ENCODE measurements around the gene NEGR1. TPM values are rescaled to one million over a fixed set of nuclear protein-coding genes. Genes with fewer than 3 reads are reported as not detected.

The NEGR1 gene
- total and polyA plus RNA-seq, 7 donors, result 1.3 to 10.2 (median 2.2) TPM

DNA sequence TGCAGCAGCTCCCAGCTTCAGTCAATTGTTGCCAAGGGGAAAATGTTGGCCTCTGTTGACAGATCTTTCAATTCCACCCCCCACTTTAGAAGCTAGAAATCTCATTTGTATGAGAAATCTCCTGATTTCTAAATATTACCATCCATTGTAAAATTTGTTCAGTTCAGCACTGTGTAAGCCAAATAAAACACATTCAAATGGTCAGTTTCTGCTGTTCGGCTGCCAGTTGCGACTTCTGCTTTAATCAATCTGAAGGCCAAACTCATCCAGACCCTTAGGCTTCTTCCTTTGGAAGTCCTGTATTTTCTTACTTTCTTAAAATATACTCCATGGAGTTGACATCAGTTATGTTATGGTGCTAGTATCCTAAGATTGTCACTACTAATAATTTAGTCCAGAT, 920.3 kb downstream of the NEGR1 start:
- 82 to 85% (median 84%) methylated on average over 2 of the region's 2 CpGs for WGBS, 3 donors
- no peaks in the 10 kb centered on the region for H3K36me3 ChIP-seq (ENCODE audit: insufficient read depth in 1 of 2, low read depth in 1 of 2)
- no peak overlapping the region for H3K27ac ChIP-seq
- H3K4me3 ChIP-seq, result no peak overlapping the region
- intact Hi-C loops (cut with DNase I), result no loop called here
- ATAC-seq (no peak), DNase-seq (no peak)
- no peaks in the 10 kb centered on the region for H3K27me3 ChIP-seq (ENCODE audit: insufficient read depth in 3 of 3, low read length in 2 of 3)
- no peaks in the 10 kb centered on the region for H3K9me3 ChIP-seq
- TF ChIP-seq, protein P1, sequence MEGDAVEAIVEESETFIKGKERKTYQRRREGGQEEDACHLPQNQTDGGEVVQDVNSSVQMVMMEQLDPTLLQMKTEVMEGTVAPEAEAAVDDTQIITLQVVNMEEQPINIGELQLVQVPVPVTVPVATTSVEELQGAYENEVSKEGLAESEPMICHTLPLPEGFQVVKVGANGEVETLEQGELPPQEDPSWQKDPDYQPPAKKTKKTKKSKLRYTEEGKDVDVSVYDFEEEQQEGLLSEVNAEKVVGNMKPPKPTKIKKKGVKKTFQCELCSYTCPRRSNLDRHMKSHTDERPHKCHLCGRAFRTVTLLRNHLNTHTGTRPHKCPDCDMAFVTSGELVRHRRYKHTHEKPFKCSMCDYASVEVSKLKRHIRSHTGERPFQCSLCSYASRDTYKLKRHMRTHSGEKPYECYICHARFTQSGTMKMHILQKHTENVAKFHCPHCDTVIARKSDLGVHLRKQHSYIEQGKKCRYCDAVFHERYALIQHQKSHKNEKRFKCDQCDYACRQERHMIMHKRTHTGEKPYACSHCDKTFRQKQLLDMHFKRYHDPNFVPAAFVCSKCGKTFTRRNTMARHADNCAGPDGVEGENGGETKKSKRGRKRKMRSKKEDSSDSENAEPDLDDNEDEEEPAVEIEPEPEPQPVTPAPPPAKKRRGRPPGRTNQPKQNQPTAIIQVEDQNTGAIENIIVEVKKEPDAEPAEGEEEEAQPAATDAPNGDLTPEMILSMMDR (IDR thresholded peaks at IDR 0.05), result no peak
- no peaks in the 10 kb centered on the region for H3K4me1 ChIP-seq

DNA sequence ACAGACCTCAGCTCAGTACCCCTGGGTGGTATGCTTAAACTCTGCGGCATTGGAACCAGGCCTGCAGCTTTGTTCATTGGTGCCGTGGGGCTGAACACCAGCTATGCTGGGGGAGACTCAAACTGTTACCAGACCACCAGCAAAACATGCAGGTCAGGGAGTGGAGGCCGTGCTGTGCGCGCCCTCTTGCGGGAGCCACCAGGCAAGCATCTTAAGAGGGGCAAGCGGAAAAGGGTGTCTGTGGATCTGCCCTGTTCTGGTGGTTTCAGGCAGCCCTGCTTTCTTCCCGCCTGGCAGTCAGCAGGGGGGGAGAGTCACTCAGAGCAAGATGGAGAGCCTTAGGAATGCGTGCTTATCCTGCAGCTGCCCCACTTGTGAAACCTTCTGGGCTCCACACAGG, 924.6 kb downstream of the NEGR1 start:
- H3K27ac ChIP-seq, result no peak overlapping the region
- 76 to 86% (median 78%) methylated on average over 9 of the region's 9 CpGs for WGBS, 3 donors
- intact Hi-C loops (cut with DNase I), result no loop called here
- TF ChIP-seq, protein P1 (IDR thresholded peaks at IDR 0.05), result no peak
- DNase-seq, result no peak
- no peak for ATAC-seq
- H3K4me3 ChIP-seq, result no peak overlapping the region
- H3K27me3 ChIP-seq (ENCODE audit: insufficient read depth in 3 of 3, low read length in 2 of 3), result no peaks in the 10 kb centered on the region
- no peaks in the 10 kb centered on the region for H3K4me1 ChIP-seq
- no peaks in the 10 kb centered on the region for H3K36me3 ChIP-seq (ENCODE audit: insufficient read depth in 1 of 2, low read depth in 1 of 2)
- H3K9me3 ChIP-seq, result no peaks in the 10 kb centered on the region

DNA sequence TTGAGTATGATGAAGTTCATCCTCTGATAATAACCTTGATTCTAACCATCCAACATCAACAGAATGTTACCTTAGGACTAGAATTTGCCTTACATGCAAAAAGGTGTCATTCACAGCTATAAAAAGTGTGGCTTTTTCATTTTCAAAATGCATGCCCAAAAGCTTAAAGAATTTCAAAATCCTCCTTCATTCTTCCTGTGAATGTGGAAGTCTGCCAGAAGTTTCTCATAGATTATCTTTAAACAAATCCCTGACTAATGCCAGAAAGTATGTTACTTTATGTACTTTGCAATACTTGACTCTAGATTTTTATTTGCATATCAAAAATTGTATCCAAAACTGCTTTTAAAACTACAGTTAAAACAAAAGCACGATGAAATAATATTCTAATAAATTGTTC, 930.9 kb downstream of the NEGR1 start:
- no peak overlapping the region for H3K27ac ChIP-seq
- TF ChIP-seq, protein P1 (IDR thresholded peaks at IDR 0.05), result no peak
- DNase-seq (no peak), ATAC-seq (no peak)
- no peaks in the 10 kb centered on the region for H3K27me3 ChIP-seq (ENCODE audit: insufficient read depth in 3 of 3, low read length in 2 of 3)
- H3K4me3 ChIP-seq, result no peak overlapping the region
- no peaks in the 10 kb centered on the region for H3K9me3 ChIP-seq
- intact Hi-C loops (cut with DNase I), result no loop called here
- H3K4me1 ChIP-seq, result no peaks in the 10 kb centered on the region
- 73 to 88% (median 80%) methylated on average over 1 of the region's 1 CpG for WGBS, 3 donors
- H3K36me3 ChIP-seq (ENCODE audit: insufficient read depth in 1 of 2, low read depth in 1 of 2), result no peaks in the 10 kb centered on the region

DNA sequence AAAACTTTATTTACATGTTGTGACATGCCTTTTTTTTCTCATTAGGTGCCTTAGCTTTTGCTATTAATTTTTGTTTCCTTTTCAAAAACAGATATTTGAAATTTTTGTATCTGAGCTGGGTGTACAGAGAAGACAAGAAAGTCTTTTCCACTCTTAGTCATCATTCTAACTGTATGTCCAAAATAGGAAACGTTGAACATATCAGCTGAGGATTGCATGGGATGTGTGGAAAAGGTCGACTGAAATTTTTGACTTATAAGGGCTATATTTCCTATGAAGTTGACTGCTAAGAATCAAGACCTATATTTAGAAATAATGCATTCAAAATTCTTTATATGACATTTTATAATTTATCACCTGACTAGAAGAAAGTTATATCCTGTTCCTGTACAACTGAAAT, 931.5 kb downstream of the NEGR1 start:
- H3K27me3 ChIP-seq (ENCODE audit: insufficient read depth in 3 of 3, low read length in 2 of 3), result no peaks in the 10 kb centered on the region
- no peak overlapping the region for H3K27ac ChIP-seq
- no peaks in the 10 kb centered on the region for H3K36me3 ChIP-seq (ENCODE audit: insufficient read depth in 1 of 2, low read depth in 1 of 2)
- no peak overlapping the region for H3K4me3 ChIP-seq
- WGBS, 3 donors, result 52 to 64% (median 63%) methylated on average over 2 of the region's 2 CpGs
- no peaks in the 10 kb centered on the region for H3K4me1 ChIP-seq
- ATAC-seq (no peak), DNase-seq (no peak)
- TF ChIP-seq, protein P1 (IDR thresholded peaks at IDR 0.05), result no peak
- H3K9me3 ChIP-seq, result no peaks in the 10 kb centered on the region
- intact Hi-C loops (cut with DNase I), result no loop called here

DNA sequence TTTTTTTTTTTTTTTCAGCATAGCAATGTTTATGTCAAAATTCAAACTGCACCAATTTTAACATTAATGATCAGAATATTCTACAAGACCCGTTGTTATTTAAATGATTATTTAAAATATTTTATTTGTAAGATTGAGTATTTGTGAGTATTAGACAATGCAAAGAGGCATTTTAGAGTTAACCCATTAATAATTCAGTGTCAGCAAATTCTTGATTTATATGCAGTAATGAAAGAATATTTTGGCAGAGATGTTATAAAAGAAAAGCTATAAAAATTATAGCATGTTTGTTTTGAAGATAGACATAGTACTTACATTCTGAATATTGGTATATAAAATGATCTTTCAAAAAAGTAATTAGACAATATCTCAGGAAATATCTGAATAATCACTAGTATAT, 932.0 kb downstream of the NEGR1 start:
- Histone ChIP-seq H3K4me1 (no peaks in the 10 kb centered on the region), H3K36me3 (ENCODE audit: insufficient read depth in 1 of 2, low read depth in 1 of 2) (no peaks in the 10 kb centered on the region), H3K27me3 (ENCODE audit: insufficient read depth in 3 of 3, low read length in 2 of 3) (no peaks in the 10 kb centered on the region), H3K9me3 (no peaks in the 10 kb centered on the region), H3K4me3 (no peak overlapping the region), H3K27ac (no peak overlapping the region)
- no peak for ATAC-seq
- DNase-seq, result no peak
- 84 to 88% (median 84%) methylated on average over 1 of the region's 1 CpG for WGBS, 3 donors
- TF ChIP-seq, protein P1 (IDR thresholded peaks at IDR 0.05), result no peak
- intact Hi-C loops (cut with DNase I), result no loop called here

Measured in psoas muscle (tissue), 8 donors.